ENCODE results near the gene MKRN2. TPM values are rescaled to one million over a fixed set of nuclear protein-coding genes. Genes with fewer than 3 reads are reported as not detected.

The MKRN2 gene
- total RNA-seq, 4 donors from 2014 or later = 17.6 to 59.5 (median 38.1) TPM

DNA sequence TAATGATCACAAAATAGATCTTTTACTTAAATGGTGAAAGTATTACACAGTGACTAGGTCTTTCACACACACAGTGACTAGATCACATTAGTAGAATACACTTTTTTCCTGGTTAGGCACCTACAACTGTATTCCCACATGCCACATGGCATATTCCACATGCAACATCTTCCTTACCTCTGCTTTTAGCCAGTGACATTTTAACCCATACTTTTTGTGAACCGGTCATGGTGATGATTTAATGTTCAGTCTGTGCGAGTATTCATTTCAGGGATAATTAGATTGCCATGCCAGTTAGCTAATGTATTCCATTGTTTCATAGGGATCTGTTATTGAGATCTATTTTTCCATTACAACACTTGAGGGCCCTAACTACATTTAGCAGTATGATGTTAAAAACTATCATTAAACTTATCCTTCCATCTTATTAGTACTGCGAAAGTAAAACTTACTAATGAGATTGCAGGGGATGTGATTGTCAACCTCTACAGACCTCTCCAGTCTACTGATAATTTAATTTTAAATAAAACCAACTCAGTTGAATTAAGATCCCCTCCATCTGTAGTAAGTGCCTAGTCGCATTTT, 44.3 kb upstream of the MKRN2 start:
- no peaks in the 10 kb centered on the region for H3K9me3 ChIP-seq
- intact Hi-C loops (cut with DNase I; ENCODE audit: low total_unique reads) = no loop called here
- no peak overlapping the region for H3K4me3 ChIP-seq
- H3K4me1 ChIP-seq = peaks cover 3 to 12% of the 10 kb centered on the region in 2 donors
- no peak for DNase-seq
- H3K27ac ChIP-seq = no peak overlapping the region
- H3K27me3 ChIP-seq = no peaks in the 10 kb centered on the region
- no peaks in the 10 kb centered on the region for H3K36me3 ChIP-seq
- no peak for TF ChIP-seq POLR2A (IDR thresholded peaks at IDR 0.05)
- TF ChIP-seq, protein P1, sequence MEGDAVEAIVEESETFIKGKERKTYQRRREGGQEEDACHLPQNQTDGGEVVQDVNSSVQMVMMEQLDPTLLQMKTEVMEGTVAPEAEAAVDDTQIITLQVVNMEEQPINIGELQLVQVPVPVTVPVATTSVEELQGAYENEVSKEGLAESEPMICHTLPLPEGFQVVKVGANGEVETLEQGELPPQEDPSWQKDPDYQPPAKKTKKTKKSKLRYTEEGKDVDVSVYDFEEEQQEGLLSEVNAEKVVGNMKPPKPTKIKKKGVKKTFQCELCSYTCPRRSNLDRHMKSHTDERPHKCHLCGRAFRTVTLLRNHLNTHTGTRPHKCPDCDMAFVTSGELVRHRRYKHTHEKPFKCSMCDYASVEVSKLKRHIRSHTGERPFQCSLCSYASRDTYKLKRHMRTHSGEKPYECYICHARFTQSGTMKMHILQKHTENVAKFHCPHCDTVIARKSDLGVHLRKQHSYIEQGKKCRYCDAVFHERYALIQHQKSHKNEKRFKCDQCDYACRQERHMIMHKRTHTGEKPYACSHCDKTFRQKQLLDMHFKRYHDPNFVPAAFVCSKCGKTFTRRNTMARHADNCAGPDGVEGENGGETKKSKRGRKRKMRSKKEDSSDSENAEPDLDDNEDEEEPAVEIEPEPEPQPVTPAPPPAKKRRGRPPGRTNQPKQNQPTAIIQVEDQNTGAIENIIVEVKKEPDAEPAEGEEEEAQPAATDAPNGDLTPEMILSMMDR (IDR thresholded peaks at IDR 0.05) = no peak

DNA sequence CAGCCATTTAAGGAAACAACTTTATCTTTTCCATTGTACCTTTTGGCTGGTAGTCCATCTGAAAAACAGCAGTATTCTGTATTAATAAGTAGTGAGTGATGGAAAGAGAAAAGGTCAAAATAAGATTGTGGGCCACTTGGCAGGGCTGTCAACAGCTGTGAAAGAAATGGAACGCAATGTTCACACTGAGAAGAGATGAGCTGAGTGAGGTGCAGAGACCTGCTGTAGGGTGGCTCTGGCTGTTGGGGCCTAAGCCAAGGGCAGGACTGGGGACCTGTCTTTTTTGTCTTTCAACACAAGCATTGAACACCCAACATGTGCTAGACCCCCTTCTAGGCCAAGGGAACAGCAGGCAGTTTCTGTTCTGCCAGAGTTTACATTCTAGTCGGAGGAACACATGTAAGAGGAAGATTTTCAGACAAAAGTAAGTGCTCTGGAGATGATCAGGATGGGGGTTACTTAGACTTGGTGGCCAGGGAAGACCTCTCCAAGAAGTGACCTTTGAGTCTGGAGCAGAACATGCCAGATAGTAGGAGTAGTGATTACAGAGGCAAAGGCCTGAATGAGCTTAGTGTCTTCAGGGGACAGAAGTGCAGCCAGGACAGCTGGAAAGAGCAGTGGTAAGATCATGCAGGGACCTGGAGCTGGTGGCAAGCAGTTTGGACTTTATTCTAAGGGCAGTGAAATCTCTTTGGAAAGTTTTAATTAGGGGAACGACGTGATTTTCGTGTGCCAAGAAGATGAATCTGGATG, 43.0 kb upstream of the MKRN2 start:
- TF ChIP-seq POLR2A (IDR thresholded peaks at IDR 0.05) = no peak
- TF ChIP-seq, protein P1 (IDR thresholded peaks at IDR 0.05) = no peak
- H3K27me3 ChIP-seq = no peaks in the 10 kb centered on the region
- intact Hi-C loops (cut with DNase I; ENCODE audit: low total_unique reads) = no loop called here
- DNase-seq = no peak
- H3K27ac ChIP-seq = no peak overlapping the region
- no peak overlapping the region for H3K4me3 ChIP-seq
- H3K9me3 ChIP-seq = no peaks in the 10 kb centered on the region
- peaks cover 0 to 6% of the 10 kb centered on the region in 2 donors for H3K4me1 ChIP-seq
- H3K36me3 ChIP-seq = no peaks in the 10 kb centered on the region

DNA sequence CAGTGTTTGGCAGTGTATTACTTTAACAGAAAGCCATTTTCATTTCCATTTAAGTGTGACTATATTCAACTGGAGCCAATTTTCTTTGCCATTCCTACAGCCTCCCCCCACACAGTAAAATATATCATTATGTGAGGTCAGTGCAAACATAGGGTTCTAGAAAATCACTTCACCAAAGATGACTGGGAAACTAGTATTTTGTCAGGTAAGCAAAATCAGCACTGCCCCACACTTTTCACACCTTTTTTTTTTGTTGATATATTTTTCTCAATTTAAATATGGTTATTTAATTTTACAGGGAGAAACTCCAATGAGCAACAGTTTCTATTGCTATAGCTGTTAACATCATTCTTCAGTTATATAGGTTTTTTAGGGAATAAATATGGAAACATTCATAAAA, 41.3 kb upstream of the MKRN2 start:
- Histone ChIP-seq H3K27me3 (no peaks in the 10 kb centered on the region), H3K4me1 (no peaks in the 10 kb centered on the region), H3K4me3 (no peak overlapping the region), H3K9me3 (no peaks in the 10 kb centered on the region), H3K27ac (no peak overlapping the region), H3K36me3 (no peaks in the 10 kb centered on the region)
- TF ChIP-seq POLR2A (IDR thresholded peaks at IDR 0.05) = no peak
- TF ChIP-seq, protein P1 (IDR thresholded peaks at IDR 0.05) = no peak
- no peak for DNase-seq
- intact Hi-C loops (cut with DNase I; ENCODE audit: low total_unique reads) = no loop called here

DNA sequence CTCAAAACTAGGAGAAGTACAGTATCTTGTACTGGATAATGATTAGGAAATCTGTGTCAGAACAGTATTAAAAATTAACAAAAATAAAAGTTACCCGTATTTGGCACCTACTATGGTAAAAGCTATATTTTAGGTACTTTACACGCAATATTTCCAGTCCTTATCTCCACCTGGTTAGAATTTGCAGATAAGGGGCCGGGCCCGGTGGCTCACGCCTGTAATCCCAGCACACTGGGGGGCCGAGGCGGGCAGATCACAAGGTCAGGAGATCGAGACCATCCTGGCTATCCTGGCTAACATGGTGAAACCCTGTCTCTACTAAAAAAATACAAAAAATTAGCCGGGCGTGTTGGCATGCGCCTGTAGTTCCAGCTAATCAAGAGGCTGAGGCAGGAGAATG, 40.0 kb upstream of the MKRN2 start:
- no peaks in the 10 kb centered on the region for H3K36me3 ChIP-seq
- no peaks in the 10 kb centered on the region for H3K9me3 ChIP-seq
- no peaks in the 10 kb centered on the region for H3K4me1 ChIP-seq
- intact Hi-C loops (cut with DNase I; ENCODE audit: low total_unique reads) = no loop called here
- H3K4me3 ChIP-seq = no peak overlapping the region
- no peak for DNase-seq
- no peaks in the 10 kb centered on the region for H3K27me3 ChIP-seq
- TF ChIP-seq, protein P1 (IDR thresholded peaks at IDR 0.05) = no peak
- TF ChIP-seq POLR2A (IDR thresholded peaks at IDR 0.05) = no peak
- H3K27ac ChIP-seq = no peak overlapping the region

DNA sequence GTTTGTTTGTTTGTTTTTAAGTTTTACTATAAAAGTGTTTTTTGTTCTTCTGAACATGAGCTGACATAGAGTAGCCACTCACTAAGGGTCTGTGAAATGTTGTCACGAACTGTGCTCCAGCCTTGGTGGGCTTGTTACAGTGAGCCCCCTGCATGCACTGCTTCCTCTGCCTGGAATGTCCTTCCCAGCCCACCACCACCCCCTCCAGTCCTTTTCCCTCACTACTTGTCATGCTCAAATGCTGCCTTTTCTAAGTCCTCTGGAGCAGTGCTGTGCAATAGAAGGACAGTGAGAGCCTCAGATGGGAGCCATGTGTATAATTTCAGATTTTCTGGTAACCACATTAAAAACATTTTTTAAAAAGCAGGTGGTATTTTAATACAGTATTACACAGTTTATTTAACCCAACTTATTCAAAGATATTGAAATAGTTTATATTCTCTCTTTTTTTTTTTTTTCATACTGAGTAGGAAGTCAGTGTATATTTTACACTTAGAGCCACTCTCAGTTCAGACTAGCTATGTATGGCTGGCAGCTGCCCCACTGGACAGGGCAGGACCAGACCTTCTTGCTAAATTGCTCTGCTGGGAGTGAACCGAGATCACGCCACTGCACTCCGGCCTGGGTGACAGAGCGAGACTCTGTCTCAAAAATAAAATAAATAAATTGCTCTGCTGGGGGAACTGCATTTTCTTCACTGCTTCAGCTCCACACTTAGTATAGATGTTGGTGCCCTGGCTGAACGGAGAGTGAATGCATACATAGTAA, 38.4 kb upstream of the MKRN2 start:
- intact Hi-C loops (cut with DNase I; ENCODE audit: low total_unique reads) = no loop called here
- no peak overlapping the region for H3K27ac ChIP-seq
- no peaks in the 10 kb centered on the region for H3K27me3 ChIP-seq
- H3K9me3 ChIP-seq = no peaks in the 10 kb centered on the region
- no peak overlapping the region for H3K4me3 ChIP-seq
- no peaks in the 10 kb centered on the region for H3K36me3 ChIP-seq
- no peak for TF ChIP-seq POLR2A (IDR thresholded peaks at IDR 0.05)
- TF ChIP-seq, protein P1 (IDR thresholded peaks at IDR 0.05) = no peak
- H3K4me1 ChIP-seq = no peaks in the 10 kb centered on the region
- DNase-seq = no peak

Data from uterus (tissue), 4 donors.